Fibroblast of skin of right biceps (primary cell): ENCODE results near the gene PDLIM5.
"Not testable (repeated sequence)": the region's sequence is repeated elsewhere in the genome, so short reads cannot be mapped to it uniquely, and the experiment has no call there.

Experiments
- DNase-seq: peaks from one replicate; pipeline ENCODE4 v3.0.0-alpha.2; 2013

The PDLIM5 gene

DNA sequence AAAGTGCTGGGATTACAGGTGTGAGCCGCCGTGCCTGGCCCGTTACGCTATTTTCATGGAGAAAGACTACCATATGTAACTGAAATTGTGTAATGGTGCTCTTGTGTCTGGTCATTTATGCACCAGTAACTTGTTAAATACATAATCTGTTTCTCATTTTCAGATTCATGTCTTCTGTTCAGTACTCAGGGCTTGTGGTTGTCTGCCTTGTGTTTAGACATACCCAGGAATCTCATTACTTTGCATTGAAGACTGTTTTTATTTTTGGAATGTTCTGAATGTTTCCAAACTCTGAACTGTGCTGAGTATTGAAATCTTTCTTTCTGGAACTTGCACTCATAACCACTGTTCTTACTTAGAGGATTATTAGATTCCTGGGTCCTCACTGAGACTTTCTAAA lies 52.8 kb downstream of the PDLIM5 start:
- DNase-seq: peak; percentile 70

DNA sequence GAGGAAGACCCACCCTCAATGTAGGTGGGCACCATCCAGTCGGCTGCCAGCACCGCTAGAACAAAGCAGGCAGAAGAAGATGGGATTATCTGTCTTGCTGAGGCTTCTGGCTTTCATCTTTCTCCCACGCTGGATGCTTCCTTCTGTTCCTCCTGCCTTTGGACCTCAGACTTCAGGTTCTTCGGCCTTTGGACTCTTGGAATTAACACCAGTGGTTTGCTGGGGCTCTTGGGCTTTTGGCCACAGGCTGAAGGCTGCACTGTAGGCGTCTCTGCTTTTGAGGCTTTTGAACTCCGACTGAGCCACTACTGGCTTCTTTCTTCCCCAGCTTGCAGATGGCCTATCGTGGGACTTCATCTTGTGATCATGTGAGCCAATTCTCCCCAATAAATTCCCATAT lies 55.1 kb downstream of the PDLIM5 start:
- DNase-seq: no peak

DNA sequence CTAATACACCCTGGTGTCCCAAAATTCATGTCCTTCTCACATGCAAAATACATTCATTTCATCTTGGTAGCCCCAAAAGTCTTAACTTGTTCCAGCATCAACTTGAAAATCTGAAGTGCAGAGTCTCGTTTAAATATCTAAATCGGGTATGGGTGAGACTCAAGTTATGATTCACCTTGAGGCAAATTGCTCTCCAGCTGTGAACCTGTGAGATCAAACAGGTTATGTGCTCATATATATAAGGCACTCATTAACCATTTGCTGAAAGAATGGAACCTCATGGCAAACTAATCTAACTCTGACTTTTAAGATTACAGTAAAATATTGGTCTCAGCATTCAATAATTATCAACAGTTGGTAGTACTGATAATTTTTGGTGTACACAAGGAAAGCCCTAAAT lies 55.5 kb downstream of the PDLIM5 start:
- DNase-seq: no peak

DNA sequence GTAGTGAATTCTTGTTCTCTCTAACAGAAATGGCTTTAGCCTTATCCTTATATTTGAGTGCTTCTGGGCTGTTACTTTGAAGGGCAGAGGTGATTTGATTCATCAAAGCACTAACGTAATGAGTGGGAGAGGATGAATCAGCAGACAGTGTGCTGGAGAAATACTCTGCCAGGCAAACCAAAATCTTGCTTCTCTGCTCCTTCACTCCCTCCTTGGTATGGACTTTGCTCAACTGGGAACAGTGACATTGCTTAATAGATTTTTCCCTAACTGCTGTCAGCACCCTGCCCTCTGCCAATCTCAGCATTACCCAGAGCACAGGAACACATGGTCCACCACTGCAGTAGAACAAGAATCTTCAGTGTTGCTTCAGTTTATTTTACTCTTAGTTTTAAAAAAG lies 56.0 kb downstream of the PDLIM5 start:
- DNase-seq: peak; percentile 84

- DNase-seq: no peak
These were observed 56.6 kb downstream of the PDLIM5 start for GRCh38 chr4:94508296-94508695.

DNA sequence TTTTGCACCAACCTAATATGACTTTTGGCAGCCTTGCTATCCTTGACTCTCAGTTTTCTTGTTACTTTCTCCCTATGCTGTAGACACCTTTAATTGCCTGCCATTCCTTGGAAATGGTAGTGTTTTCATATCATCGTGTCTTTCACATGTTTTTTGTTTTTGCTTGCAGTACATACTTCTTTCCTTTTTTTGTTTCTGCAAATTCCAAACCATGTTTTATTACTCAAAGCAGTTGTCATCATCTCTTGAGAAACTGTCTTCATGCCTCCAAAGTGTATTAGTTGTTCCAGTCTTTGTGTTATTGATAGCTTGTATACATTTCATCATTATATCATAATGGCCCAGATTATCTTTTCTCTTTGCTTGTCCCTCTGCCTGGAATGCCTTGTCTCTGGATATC lies 57.1 kb downstream of the PDLIM5 start:
- DNase-seq: peak; percentile 58

DNA sequence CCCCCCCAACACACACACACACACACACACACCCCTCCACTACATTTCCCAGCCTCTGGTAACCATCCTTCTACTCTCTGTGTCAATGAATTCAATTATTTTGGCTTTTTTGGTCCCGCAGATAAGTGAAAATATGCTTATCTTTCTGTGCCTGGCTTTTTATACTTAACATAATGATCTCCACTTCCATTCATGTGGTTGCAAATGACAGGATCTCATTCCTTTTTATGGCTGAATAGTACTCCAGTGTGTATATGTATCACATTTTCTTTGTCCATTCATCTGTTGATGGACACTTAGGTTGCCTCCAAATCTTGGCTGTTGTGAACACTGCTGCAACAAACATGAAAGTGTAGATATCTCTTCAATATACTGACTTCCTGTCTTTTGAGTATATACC lies 59.8 kb downstream of the PDLIM5 start:
- DNase-seq: no peak

DNA sequence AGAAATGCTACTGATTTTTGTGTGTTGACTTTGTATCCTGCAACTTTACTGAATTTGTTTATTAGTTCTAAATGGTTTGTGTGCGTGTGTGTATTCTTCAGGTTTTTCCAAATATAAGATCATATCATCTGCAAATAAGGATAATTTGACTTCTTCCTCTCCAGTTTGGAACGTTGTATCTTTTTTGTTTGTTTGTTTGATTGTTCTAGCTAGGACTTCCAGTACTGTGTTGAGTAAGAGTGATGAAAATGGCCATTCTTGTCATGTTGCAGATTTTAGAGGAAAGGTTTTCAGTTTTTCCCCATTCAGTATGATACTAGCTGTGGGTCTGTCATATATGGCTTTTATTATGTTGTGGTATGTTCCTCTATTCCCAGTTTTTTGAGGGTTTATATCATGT lies 61.8 kb downstream of the PDLIM5 start:
- not testable (repeated sequence) for DNase-seq

GRCh38 chr4:94515365-94515764 lies 63.6 kb downstream of the PDLIM5 start:
- no peak for DNase-seq

GRCh38 chr4:94516067-94516466 lies 64.3 kb downstream of the PDLIM5 start:
- DNase-seq: peak; percentile 94

- no peak for DNase-seq
These were observed 65.3 kb downstream of the PDLIM5 start for GRCh38 chr4:94516999-94517398.

DNA sequence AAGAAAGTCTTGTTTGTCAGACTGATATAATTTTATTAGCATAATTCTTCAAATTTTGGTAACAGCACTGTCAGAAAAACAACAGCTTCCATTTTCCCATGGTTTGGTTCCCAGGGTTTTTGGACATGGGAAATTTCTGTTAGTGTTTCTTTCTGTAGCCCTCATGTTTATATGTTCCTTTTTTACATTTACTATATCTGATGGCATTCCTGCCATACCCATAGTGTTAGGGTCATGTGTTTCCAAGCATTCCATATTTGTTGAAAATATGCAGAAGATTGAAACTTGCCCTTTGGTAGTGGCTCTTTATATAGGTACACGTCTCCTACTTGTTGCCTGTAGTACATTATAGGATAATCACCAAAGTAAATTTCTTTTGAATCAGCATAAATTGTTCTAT lies 65.8 kb downstream of the PDLIM5 start:
- DNase-seq: no peak

GRCh38 chr4:94519019-94519418 lies 67.3 kb downstream of the PDLIM5 start:
- DNase-seq: no peak

GRCh38 chr4:94519925-94520789 lies 68.4 kb downstream of the PDLIM5 start:
- no peak for DNase-seq

DNA sequence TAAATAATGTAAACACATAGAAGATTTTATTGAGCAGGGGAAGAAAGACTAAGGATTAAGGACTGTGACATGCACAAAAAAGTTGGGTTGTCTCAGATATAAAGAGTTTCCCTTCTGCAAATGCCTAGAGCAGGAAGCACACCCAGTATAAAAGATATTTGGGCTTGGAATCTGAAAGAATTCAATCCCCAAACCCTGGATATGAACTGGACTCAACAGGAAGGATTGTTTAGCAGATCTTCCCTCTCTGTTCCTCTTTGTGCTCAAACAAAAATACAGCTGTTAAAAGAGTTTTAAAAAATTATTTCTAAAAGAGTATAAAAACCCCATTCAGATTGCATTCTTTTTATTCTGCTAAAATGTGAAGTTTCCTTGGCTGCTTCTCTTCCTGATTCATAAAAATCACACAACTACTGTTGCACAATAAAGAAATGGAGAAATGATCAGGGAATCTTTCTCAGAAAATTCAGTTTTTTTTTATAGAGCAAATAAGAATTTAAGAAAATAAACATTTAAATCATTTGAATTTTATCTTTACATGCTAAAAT lies 71.4 kb downstream of the PDLIM5 start:
- DNase-seq: no peak

DNA sequence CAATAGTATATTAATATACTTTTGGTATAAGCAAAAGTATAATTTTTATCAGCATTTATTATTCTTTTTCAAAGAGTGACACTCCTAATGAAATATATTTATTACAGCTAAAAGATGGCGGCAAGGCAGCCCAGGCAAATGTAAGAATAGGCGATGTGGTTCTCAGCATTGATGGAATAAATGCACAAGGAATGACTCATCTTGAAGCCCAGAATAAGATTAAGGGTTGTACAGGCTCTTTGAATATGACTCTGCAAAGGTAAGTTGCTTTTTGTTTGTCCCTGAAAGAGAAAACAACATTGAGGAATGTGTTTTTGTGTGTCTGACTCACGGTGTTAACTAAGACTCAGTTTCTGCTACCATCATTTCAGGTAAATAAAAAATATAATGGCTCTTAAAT lies 71.9 kb downstream of the PDLIM5 start:
- DNase-seq: peak; percentile 59

DNA sequence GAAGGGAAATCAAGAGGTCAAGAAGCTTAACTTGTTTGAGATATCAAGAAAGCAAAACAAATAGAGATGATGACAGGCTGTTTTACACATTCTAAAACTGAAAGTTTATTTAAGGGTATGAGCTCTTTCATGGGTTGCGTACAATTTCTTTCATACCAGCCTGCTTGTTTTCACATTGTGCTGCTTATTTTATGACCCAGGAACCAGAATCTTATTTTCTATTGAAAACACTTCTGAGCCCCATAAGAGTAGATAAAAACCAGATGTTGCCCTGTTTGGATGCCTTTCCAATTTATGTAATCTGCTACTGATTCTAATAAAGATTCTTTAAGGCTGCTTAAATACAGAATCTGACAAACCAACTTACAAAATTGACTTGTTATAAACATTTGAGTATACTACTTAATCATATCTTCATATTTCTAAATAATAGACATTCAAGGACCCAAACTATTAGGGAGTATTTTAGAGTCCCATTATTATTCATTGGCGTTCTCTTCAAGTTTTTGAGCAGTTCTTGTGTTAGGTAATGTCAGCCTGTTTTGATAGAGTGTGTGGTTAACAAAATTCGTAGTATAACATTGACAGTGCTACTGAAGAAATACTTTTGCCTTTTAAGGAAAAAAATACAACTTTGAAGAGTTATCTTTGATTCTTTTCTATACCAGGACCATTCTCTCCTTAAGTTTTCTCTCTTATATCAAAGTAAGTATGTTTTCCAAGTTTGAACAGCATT lies 74.4 kb downstream of the PDLIM5 start:
- DNase-seq: peak; percentile 67

- DNase-seq: no peak
These were observed 76.0 kb downstream of the PDLIM5 start for GRCh38 chr4:94527556-94528233.

- DNase-seq: no peak
These were observed 77.2 kb downstream of the PDLIM5 start for GRCh38 chr4:94528792-94529451.

- DNase-seq: no peak
These were observed 78.3 kb downstream of the PDLIM5 start for GRCh38 chr4:94530073-94530472.

- peak; percentile 70 for DNase-seq
These were observed 80.4 kb downstream of the PDLIM5 start for GRCh38 chr4:94531991-94532789.
